RPMI7951 (cell line): Measurements from ENCODE around the gene CFAP299. TPM values are rescaled to one million over a fixed set of nuclear protein-coding genes. Genes with fewer than 3 reads are reported as not detected.

ENCODE experiments used
- DNase-seq: peaks from one replicate; pipeline ENCODE4 v3.0.0-alpha.2; 2012; ENCODE audit warnings: low read depth
- total RNA-seq: library from RNA; depleted of rRNA; stranded (reverse); fragments of >200 nt; shearing (Covaris generic); gene quantifications from 2 replicates; pipeline ENCODE4 v1.2.3, GENCODE V29; 2014

Gene CFAP299
- total RNA-seq, 1 experiment from 2014 or later: 0.36 TPM

DNA sequence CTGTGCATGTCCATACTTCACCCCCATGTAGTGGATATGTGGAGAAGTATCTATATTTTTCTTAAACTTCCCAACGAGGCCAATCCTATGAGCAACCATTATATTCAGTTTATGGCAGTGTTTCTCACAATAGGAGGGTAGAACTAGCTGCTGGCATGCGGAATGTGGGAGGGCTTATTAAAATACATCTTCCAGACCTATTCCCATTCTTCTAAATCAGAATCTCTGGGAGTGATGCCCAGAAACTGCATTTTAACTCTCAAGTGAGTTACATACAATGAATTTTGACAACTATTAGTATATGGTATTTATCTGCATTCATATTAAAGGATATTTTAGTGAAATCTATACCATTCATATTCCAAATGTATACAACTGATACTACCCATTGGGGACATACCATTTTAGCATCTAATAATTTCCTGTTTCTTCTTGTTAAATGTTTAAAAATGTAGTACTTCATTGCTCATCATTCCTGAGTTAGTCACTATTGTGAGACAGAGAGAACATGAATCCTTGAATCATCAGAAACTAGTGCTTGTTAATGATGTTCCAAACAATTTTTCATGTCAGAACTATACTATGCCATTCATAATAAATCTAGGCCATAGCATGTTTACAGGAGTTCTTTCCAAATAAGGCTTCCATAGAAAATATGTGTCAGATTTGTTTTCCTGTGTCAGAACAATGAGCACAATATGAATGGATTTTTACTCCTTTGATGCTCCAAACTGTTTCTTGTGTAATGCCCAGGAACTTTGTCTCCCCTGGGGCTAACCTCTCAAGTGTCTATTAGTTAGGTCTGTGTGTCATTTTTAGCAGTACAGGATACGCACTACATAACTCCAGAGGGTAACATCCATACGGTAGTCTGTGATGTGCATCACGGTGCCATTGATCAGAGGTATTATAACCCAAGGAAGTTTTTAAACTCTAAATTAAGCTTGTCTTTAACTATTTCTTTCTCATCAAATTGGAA lies 496.1 kb downstream of the CFAP299 start:
- no peak for DNase-seq

DNA sequence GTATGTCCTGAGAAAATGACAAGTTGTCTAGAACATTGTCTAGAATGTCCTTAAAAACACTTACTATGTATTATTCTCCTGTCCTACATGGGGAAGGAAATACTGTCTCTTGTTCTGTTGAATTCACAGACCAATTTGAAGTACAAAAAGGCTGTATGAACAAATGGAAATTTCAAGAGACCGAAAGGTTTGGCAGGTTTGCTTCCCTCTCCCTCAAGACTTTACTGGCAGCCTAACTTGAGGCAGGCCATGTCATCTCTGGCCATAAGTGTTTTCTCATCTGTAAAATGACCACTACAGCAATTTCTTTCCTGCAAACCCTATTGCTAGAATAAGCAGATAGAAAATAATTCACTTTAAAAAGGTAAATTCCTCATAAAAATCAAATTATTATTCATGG lies 503.8 kb downstream of the CFAP299 start:
- DNase-seq: no peak

DNA sequence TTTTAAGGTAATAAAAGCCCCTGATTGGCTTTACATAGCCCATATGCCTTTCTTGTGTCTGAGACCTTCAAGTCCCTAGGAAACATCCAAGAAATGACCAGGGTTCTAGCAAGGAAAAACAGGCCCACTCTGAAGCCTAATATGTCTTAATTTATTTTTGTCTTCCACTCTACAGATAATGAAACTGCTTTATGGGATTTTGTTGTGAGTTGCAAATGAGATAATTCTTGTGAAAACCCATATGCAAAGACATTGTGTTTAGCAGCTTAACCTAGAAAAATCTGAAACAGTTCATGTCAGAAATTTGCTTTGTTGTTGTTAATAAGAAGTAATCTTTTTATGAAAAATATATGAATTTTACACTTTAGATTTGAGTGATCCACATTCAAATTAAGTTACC lies 504.3 kb downstream of the CFAP299 start:
- no peak for DNase-seq

DNA sequence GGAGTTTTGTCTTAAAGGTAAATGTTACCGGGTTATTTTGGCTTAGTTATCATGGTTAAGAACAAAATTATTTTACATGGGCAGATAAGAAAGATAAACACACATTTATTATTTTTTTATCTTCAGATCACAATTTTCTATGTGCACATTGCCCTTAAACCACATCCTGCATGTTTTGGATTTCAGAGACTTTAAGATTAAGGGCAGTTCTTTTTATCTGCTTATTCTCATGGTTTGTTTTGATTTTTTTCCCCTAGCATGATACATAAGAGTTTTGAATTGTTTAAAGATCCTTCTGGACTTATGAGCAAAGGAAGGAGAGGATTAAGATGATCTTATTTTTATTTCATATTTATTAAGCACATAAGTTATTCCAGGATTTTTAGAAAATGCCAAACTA lies 504.9 kb downstream of the CFAP299 start:
- DNase-seq: no peak

DNA sequence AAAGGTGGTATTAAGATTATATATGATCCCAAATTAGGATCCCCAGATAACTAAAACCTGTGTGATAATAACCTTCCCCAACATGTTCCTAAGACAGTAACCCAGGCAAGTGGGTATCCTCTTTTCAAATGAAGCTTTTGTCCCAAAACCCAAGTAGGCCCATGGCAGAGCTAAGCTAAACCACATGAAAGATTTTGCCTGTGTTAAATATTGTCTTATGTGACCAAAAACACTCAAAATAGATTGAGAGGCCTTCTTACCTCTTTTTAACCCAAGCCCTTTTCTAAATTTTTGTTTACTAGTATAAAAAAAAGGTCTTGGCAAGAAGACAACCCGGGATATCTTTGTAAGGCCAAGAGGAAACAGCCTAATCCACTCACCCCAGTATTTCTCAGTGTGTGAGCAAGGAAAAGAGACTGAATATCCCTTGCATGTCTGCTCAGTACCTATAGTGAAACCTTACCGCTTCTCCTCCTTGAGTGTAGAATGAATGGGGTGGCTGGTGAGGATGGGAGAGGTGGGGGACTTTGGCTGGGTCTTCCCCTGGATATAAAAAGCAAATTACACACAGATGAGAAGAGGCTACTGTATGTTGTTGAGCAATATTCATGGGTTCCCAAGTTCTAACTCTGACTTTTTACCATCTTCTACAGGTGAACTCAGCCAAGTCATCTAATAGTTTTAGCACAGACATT lies 506.2 kb downstream of the CFAP299 start:
- no peak for DNase-seq

DNA sequence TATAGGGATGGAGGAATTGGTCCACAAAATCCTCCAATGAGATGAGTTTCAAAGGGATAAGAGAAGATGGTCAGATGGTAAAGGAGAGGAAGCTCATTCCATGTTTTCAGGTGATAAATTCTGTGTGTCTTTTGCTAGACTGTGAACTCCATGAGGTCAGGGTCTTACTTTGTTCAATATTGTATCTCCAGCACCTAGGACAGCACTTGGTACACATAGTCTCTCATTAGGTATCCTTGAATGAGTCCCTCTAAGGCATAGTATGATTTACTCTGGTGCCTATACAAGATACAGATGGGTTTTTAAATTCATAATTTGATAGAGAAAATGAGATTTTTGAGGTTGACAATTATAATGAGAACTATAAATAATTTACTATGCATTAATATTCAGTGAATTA lies 510.7 kb downstream of the CFAP299 start:
- DNase-seq: no peak

DNA sequence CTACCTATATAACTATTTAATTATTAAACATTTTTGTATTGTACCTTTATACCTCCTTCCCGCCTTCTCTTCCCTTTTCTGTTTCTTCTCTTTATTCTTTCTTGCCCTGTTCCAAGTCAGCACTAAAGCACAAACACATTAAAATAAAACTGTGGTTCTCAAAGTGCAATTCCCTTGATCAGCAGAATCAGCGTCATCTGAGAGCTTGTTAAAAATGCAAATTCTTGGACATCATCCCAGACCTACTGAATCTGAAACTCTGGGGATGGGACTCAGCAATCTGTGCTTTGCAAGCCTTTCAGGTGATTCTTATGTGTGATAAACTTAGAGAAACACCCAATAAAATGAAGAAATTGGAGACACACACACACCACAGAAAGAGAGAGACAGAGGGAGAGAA lies 516.5 kb downstream of the CFAP299 start:
- no peak for DNase-seq

DNA sequence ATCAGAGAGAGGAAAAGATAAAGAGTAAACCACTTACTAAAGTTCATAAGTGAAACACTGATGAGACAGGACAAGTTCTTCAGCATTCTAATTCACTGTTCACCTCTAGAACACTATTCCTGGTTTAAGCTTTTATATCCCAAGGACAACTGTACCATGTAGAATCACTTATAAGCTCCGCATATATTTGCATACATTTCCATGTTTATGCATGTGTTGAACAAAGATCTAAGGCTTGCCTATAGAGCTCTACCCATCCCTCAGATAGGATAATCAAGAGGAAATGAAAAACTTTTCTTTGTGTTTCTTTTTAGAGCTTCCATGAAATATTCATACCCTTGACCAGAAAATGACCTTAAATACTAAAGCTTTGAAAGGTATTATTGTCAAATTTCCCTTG lies 538.0 kb downstream of the CFAP299 start:
- DNase-seq: no peak

DNA sequence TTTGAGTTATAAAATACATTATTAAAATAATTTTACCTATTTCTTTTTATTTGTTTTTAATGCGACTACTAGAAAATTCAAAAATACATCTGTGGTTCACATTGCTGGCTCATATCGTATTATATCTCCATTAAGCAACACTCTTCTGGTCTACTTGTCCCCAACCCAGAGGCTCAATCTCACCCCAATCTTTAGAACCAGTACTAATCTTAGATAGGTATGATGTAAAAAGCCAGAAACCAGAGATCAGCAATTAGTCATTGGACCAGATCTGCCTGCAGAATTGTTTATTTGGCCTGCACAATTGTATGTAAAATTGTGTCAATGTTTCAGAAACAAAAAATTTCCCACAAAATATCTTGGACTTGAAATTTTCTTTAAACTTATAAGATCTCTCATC lies 539.4 kb downstream of the CFAP299 start:
- no peak for DNase-seq

DNA sequence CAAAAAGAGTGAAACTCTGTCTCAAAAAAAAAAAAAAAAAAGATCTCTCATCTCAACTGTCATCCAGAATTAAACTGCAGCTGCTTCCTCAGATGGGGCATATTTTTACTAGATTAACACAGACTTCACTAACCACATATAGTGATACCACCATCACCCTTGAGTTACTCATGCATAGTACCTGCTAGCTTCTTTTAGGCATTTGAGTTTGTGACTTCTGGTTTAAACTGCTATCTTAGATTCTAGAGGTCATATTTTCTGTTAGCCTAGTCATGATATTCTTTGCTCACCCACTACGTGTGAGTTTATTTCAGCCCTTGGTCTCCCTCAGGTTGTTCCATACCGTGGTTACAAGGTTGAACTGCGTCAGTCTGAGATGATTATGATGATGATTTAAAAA lies 540.1 kb downstream of the CFAP299 start:
- DNase-seq: no peak

DNA sequence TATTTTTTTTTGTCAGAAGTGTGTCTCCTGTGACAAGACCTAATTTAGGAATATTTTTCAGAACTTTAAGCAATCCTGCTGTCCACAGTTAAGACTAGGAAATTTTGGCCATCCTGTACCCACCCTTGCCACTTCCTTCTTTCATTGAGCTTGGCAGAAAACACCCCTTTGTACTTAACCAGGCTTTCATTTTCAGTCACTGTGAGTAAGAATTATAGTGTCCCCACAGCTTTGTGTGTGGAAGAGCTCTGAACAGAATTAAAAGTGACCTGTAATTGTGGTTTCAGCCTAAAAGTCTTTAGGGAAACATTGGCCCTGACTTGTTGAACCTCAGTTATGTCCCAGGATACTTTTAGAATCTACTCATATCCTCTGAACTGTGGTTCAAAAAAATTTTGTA lies 541.3 kb downstream of the CFAP299 start:
- DNase-seq: no peak

DNA sequence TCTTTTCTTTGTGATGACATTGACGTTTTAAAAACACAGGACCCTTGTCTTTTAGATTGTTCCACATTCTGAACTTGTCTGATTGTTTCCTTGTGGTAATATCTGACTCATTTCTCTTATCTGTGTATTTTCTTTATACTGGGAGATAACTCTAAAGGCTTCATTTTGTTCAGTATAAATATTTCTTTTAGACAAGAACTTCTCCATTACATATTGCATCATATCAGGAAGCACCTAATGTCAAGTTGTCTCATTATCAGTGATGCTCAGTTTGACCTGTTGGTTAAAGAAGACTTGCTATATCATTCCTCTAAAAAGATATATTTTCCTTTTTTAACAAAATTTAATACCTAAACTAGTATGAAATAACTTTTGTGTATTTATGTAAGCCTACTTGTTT lies 542.7 kb downstream of the CFAP299 start:
- DNase-seq: no peak

DNA sequence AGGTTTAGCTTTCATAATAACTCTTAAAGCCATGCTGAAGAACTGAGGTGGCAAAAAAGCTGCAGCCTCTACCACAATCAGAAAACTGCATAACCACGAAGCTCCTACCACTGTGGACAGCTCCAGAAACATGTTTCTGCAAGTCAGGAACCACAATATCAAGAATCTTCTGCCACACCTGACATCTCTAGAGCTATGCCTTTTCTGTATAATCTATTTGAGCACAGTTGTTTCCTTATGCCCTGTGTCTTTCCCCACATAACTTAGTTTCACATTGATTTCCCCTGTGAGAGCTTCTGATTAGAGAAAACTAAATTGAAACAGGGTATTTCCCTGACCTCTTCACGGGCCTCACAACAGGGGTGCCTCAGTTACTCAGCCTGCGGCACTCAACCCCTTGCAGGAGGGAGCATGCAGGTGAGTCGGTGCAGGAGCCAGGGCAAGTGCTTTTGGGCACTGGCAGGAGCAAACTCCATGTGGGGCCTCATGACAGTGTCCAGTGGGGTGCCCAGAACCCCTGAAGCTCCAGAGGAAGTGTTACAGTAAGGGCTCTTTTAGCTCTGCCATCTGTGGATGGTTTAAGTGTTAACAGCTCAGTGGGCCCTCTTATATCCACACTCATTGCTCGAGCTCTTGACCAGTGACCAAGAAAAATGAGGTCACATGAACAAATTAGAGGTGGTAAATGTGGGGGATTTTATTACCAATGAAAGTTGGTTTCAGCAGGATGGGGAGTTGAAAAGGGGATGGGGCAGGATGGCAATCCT lies 562.2 kb downstream of the CFAP299 start:
- DNase-seq: no peak

DNA sequence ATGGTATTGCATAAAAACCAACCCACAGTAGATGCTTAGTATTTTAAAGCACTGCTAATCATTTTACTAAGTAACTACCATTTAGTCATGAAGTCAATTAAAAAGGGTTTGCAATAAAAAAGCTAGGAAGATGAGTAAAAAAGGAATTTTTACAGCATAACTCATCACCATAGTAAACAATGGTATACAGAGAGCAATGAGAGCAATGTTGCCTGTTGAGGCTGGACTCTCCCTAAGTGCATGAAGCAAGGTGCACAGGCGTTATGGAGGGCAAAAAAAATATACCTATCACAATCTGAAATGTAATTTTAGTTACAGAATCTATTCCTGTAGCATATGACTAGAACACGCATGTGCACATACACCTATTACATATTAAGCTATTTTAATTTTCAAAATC lies 565.4 kb downstream of the CFAP299 start:
- DNase-seq: no peak

DNA sequence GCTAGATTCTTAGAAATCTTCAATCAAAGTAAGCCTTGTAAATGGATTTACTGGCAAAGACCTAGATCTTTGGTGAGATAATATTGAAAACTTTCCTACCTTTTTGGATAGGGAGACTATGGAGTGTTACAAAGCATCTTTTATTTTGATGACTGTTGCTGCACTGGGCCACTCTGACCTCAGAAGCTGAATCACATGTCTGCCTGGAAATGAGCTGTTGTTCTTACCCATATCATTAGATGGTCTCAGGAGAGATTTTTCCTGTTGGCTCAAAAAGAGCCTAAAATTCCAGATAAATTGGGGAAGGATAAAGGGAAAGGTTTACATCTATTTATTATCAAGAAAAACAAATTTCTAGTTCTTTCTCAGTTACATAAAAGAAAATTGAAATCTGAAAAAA lies 567.5 kb downstream of the CFAP299 start:
- DNase-seq: no peak

DNA sequence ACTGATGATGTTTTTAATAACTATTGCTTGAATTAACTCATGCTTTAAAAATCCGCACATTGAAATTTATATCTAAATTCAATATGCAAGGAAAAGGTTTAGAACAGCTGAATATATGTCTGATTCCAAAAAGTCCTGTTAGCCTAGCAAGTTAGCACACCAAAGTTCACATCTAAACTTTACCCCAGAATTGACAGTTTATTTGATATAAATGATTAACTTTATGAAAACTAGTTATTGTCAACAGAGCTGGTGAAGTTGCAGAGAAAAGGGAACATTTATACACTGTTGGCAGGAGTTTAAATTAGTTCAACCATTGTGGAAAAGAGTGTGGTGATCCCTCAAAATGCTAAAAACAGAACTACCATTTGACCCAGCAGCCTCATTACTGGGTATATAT lies 574.4 kb downstream of the CFAP299 start:
- no peak for DNase-seq

DNA sequence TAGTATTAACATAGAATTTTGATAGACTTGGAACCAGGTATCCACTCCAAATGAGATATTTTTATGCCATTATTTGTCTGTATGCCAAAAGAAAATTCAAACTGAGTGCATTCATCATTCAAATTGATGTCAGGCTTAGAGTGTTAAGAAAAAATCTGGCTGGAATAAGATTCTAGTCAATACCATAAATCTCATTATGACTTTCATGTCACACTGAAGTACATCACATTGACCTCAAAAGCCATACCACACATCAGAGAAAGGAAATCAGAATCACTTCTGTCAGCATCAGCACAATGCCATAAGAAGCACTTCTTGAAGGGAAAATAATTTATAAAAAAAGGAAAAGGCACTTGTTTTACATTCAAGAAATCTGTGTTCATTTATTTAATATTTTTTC lies 575.9 kb downstream of the CFAP299 start:
- DNase-seq: no peak

DNA sequence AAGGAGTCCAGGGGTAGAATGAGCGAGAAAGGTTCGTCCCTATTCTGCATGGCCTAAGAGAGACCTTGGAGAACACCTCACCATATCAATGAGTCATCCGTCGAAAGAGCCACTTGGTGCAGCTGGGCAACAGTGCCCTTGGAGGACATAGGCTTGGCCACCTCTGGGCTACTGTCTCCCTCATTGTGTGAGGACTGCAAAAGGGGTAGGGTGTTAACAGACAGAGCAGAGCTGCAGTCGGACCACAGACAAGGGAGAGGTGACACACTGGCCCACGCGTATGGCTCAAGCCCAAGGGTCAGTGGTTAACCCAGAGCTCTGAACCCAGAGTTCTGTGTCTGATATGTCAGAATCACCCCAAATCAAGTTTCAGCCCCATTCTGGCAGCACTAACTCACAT lies 576.8 kb downstream of the CFAP299 start:
- DNase-seq: no peak

DNA sequence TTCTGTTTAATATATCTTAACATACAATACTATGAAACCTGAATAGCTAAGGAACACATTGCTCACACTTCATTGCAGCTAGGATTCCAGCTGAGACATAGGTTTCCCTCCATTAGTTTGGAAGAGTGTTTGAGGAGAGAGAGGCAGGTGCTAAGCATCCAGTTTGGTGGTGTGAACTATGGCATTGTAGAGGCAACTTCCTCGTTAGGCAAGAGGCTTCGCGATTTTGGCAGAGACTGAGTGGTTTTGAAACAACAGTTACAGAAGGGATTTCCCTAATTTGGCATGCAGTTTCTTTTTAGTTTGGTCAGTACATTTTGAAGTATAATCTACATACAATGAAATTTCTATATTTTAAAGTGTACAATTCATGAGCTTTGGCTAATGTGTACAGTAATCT lies 577.9 kb downstream of the CFAP299 start:
- no peak for DNase-seq

DNA sequence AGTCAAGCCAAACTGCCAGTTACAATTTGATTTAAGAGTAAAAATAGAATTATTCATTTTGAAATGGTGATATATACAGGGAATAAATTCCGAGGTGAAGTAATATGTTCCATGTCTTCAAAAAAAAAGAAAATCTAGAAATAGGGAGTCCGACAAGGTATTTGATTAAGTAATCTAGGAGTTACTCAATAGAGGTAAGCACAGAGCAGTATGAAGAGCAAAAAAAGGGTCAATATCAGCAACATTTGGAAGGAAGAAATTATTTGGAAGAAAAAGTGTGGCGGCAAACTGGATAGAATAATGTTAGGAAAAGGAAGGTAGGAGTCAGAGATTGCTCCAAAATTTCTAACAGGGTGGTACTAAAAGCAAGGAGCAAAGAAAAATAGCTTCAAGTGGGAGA lies 581.2 kb downstream of the CFAP299 start:
- no peak for DNase-seq

DNA sequence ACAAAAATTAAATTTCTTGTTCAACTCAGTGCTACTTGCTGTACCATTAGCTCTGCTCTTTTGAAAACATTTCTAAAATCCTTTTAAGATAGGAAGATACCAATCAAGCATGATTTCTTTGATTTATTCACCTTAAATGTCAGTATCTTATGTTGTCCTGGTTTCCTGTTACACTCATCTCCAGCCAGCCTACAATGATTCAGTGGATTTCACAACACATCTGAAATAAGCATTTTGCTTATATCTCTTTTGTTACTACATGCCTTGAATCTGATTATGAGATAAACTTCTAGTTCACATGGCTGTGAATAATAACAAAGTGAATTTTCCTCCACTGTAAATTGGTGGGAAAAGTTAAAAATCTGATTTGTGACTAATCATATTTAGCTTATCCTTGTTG lies 582.5 kb downstream of the CFAP299 start:
- DNase-seq: no peak

DNA sequence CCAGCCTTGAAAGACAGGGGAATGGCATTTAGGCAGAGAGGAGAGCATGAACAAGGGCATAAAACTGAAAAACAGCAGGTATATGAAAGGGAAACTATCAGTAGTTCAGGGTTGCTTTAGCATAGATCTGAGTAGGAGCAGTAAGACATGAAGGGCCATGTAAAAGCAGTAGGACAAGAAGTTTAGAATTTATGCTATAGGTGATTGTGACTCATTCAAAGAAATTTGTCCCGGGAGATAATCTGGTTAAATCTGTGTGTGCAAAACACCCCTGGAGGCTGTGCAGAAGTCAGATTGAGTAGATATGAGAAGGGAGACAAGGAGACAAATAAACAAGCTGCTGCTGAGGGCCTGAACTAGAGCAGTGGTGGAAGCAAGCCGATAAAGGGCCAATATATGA lies 585.9 kb downstream of the CFAP299 start:
- no peak for DNase-seq

DNA sequence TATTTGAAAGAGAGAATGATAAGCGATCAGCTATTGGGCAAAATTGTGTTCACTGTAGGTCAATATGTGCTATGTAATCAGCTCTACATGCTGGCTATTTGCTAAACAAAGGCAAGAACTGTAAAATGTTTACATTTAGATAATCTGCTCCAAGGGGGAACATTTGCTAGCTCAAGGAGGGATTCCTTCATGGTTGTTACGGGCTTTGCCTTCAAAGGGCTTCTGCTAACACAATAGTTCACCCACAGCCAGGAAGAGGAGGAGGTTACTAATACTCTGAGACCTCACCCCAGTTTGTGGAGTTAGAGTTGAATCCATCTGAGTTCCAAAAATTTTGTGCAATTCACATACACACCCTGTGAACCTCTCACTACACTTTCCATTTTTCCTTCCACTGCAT lies 587.4 kb downstream of the CFAP299 start:
- no peak for DNase-seq
